ENCODE measurements around the gene KIF17. TPM values are rescaled to one million over a fixed set of nuclear protein-coding genes. Genes with fewer than 3 reads are reported as not detected.

KIF17 gene
- total RNA-seq, 1 experiment from 2014 or later: 5.1 TPM

GRCh38 chr1:20711285-20712214, 6.3 kb downstream of the KIF17 start:
- no peak overlapping the region for H3K18ac ChIP-seq (ENCODE audit: insufficient read length, low read depth, low read length)
- no peak overlapping the region for H2AFZ ChIP-seq (ENCODE audit: low read length)
- H3K79me2 ChIP-seq (ENCODE audit: insufficient read depth, low read length): no peaks in the 10 kb centered on the region
- Mint-ChIP-seq H3K27me3 (ENCODE audit: low read depth) (peaks cover 13% of the 10 kb centered on the region), H3K27ac (no peak overlapping the region), H3K9me3 (no peaks in the 10 kb centered on the region), H3K4me3 (no peak overlapping the region), H3K4me1 (peaks cover 3 to 4% of the 10 kb centered on the region in 2 experiments; a peak in 3 of 4 replicates), H3K36me3 (ENCODE audit: insufficient read depth in 1 of 3, low read depth in 3 of 3) (peaks cover 5 to 31% (median 6%) of the 10 kb centered on the region in 3 experiments; a peak in 4 of 7 replicates)
- H2AK5ac ChIP-seq (ENCODE audit: insufficient read length, low read length): no peak overlapping the region
- H2BK5ac ChIP-seq (ENCODE audit: insufficient read length, low read length): no peak overlapping the region
- no peak overlapping the region for H4K91ac ChIP-seq (ENCODE audit: insufficient read length, low read depth, low read length)
- H4K8ac ChIP-seq (replicated peaks; ENCODE audit: insufficient read length, low read depth, low read length): no peak overlapping the region
- no peak overlapping the region for H3K23ac ChIP-seq (ENCODE audit: insufficient read length, low read depth, low read length)
- no peak overlapping the region for H3T11ph ChIP-seq (ENCODE audit: low read length)
- no peak overlapping the region for H3K56ac ChIP-seq (ENCODE audit: insufficient read length, low read depth, low read length)
- H3K79me1 ChIP-seq (ENCODE audit: insufficient read depth, low read depth, low read length, poor library complexity, severe bottlenecking): no peaks in the 10 kb centered on the region
- peaks cover 3% of the 10 kb centered on the region for H4K20me1 ChIP-seq (ENCODE audit: control insufficient read depth, insufficient read depth, insufficient read length)
- H3K4me1 ChIP-seq (ENCODE audit: insufficient read depth, low read length): no peaks in the 10 kb centered on the region
- H3K4ac ChIP-seq (ENCODE audit: low read depth, low read length): no peak overlapping the region
- no peaks in the 10 kb centered on the region for H3K9me3 ChIP-seq (ENCODE audit: control insufficient read depth, low read depth, low read length)
- no peak overlapping the region for H3K4me2 ChIP-seq (ENCODE audit: insufficient read depth, insufficient read length, low read length)
- no peaks in the 10 kb centered on the region for H3K27me3 ChIP-seq (ENCODE audit: insufficient read depth, low read length)
- H2BK12ac ChIP-seq (ENCODE audit: insufficient read length, low read depth, low read length): no peak overlapping the region
- no peaks in the 10 kb centered on the region for H3K23me2 ChIP-seq (ENCODE audit: insufficient read length, low read depth, low read length, poor library complexity, severe bottlenecking)
- no peak overlapping the region for H4K5ac ChIP-seq (ENCODE audit: insufficient read length, low read depth, low read length)
- no peak overlapping the region for H2BK15ac ChIP-seq (ENCODE audit: low read depth, low read length)
- H3K27ac ChIP-seq (ENCODE audit: insufficient read length, low read depth, low read length): no peak overlapping the region
- WGBS (ENCODE audit: extremely low coverage, insufficient read length, low lambda C conversion rate): no CpG with 5 or more reads among the region's 29 CpGs
- no peak for DNase-seq
- no peak overlapping the region; the same call in 1 of the 2 replicates for H3K14ac ChIP-seq (ENCODE audit: insufficient read depth, low read length)
- TF ChIP-seq, protein P1, sequence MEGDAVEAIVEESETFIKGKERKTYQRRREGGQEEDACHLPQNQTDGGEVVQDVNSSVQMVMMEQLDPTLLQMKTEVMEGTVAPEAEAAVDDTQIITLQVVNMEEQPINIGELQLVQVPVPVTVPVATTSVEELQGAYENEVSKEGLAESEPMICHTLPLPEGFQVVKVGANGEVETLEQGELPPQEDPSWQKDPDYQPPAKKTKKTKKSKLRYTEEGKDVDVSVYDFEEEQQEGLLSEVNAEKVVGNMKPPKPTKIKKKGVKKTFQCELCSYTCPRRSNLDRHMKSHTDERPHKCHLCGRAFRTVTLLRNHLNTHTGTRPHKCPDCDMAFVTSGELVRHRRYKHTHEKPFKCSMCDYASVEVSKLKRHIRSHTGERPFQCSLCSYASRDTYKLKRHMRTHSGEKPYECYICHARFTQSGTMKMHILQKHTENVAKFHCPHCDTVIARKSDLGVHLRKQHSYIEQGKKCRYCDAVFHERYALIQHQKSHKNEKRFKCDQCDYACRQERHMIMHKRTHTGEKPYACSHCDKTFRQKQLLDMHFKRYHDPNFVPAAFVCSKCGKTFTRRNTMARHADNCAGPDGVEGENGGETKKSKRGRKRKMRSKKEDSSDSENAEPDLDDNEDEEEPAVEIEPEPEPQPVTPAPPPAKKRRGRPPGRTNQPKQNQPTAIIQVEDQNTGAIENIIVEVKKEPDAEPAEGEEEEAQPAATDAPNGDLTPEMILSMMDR (conservative IDR thresholded peaks at IDR 0.05): peak; percentile 21; the same call in 1 of the 3 replicates
- no peak overlapping the region for H3K9ac ChIP-seq (ENCODE audit: extremely low read depth, insufficient read length, low read length)
- H2BK20ac ChIP-seq (ENCODE audit: low read depth, low read length, poor library complexity, severe bottlenecking): no peak overlapping the region
- H2BK120ac ChIP-seq (ENCODE audit: low read depth, low read length, poor library complexity, severe bottlenecking): no peak overlapping the region

Data from H9 (cell line).